HL-60/S4 treated with retinoic acid at 250 ng/mL for 4 days and 3 days (cell line): ENCODE data around the gene SIRPA.
"Not testable (repeated sequence)": the region's sequence is repeated elsewhere in the genome, so short reads cannot be mapped to it uniquely, and the experiment has no call there.

Source experiments
- in situ Hi-C: fragments of 300-500 bp; cut with MboI; formaldehyde crosslinking; loops from 2 replicates; pipeline ENCODE4 v1.7.0; 2022; ENCODE audit warnings: low sequenced_read_pairs

Gene SIRPA

DNA sequence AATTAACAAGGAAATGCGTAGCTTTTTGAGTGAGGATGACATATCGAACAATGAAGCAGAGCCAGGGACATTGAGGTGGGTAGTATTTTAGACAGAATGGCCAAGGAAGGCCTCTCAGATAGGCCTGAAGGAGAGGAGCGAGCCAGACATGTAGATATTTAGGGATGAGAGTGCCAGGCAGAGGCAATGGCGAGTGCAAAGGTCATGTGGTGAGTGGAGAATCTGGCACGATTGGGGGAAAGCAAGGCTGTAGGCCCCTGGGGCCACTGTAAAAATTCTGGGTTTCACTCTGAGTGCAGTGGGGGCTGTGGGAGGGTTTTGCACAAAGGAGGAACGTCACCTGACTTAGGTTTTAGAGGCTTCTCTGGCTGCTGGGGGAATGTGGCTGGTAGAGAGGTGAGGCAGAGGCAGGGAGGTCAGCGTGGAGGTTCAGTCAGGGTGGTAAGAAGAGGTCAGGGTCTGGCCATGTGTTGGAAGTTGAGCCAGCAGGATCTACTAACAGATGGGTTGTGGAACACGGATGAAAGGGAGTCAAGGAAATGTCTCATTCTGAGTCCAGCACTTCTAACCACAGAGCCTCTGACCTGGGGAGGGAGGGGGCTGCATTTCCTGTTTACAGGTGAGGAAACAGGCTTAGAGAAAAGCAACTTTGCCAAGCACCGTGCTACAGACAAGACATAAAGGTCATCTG lies 11.3 kb downstream of the SIRPA start:
- in situ Hi-C loops, result no loop called here

DNA sequence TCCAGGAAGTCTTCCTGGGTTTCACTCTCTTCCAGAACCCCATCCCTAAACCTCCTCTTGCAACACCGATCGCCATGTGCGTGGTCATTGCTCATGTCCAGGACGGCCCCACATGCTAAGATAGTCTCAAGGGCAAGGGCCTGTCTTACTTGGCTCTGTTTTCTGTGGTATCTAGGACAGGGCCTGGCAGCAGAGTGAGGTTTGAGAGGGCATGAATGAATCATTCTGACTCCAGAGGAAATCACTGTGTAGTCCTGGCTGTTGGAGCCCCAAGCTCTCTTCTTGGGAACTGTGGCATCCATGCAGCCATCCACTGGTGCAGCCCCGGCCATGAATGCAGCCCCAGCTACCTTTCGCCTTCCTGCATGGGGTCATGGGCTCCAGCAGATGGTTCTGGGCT lies 12.4 kb downstream of the SIRPA start:
- in situ Hi-C loops, result no loop called here

- in situ Hi-C loops, result no loop called here
Observed at GRCh38 chr20:1908191-1908590, 13.0 kb downstream of the SIRPA start.

- in situ Hi-C loops, result no loop called here
Observed at GRCh38 chr20:1909097-1909496, 13.9 kb downstream of the SIRPA start.

DNA sequence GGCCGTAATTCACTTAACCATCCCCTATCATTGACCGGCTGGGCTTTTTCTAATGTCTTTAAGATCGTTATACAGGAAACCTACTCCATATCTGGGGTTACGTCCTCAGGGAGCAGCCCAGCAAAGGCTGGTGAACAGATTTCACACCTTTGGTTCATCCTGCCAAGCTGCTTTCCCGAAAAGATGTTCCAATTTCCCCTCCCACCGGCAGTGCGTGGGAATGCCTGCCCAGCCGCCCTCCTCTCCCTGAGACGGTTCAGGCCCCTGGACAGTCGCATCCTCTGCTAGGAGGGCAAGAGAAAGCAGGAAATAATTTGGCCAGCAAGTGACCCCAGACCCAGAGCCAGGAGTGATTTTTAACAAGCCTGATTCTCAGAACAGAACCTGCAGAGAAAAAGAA lies 16.3 kb downstream of the SIRPA start:
- in situ Hi-C loops, result no loop called here

GRCh38 chr20:1912053-1912452 lies 16.8 kb downstream of the SIRPA start:
- in situ Hi-C loops, result no loop called here

- in situ Hi-C loops, result no loop called here
Observed at GRCh38 chr20:1912646-1913045, 17.4 kb downstream of the SIRPA start.

- in situ Hi-C loops, result not testable (repeated sequence)
Observed at GRCh38 chr20:1915233-1915632, 20.0 kb downstream of the SIRPA start.

DNA sequence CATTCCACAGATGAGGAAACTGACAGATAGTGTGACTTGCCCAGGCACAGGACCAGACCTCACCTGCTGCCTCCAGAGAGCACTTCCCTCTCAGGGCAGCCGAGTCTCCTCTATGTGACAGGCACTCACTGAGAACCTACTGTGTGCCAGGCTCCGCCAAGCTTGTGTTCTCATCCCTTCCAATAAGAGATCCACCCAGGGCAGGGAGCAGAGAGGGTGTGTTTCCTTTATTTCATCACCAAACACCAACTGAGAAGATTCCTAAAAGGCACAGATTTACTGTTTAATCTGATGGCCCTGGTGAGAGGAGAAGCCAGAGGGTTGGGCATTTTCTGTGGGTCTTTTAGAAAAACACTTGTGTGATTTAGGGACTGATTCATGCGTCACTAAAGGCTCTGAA lies 20.5 kb downstream of the SIRPA start:
- in situ Hi-C loops, result no loop called here

GRCh38 chr20:1917786-1918185 lies 22.6 kb downstream of the SIRPA start:
- in situ Hi-C loops, result no loop called here

DNA sequence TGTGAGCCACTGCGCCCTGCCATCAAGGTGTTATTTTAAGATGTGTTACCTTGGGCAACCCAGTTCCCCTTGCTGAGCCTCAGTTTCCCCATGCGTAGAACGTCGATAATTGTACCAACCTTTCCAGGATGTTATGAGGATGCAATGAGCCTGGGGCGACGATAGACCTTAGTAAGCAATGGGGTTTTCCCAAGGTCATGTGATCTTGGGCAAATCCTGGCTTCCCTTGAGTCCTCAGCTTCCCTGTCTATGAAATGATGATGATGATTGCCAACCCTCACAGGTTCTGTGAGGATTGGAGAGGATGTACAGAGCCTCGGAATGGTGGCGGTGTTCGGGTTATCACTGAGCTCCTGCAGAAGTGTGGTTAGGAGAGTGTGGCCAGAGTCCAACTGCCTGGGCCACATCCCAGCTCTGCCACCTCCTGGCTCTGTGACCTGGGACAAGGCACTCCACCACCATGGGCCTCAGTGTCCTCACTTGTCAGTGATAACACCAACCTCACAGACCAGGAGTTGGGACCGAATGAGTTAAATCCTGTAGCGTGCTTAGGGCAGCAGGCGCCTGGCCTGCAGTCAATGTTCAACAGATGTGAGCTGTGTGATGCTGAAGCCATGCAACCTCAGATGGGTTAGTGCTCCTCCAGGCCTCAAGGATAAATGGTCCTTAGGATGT lies 23.4 kb downstream of the SIRPA start:
- in situ Hi-C loops, result no loop called here

- in situ Hi-C loops, result no loop called here
Observed at GRCh38 chr20:1920252-1920651, 25.0 kb downstream of the SIRPA start.

- in situ Hi-C loops, result no loop called here
Observed at GRCh38 chr20:1920826-1921225, 25.6 kb downstream of the SIRPA start.

DNA sequence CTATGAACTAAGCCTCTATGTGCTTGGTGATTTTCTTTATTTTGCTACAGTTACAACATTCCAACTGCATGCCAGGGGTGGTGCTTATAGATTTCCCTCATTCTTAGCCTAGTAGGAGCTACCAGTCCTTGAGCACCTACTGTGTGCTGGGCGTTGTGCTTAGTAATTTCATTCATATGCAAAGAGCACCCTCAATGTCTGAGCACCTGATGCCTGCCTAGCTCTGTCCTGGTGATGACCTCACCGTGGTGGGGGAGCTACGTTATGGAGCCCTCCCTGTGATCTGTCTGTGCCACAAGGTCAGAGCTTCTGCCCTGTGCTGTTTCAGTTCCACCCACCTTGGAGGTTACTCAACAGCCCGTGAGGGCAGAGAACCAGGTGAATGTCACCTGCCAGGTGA lies 26.8 kb downstream of the SIRPA start:
- in situ Hi-C loops, result not testable (repeated sequence)

DNA sequence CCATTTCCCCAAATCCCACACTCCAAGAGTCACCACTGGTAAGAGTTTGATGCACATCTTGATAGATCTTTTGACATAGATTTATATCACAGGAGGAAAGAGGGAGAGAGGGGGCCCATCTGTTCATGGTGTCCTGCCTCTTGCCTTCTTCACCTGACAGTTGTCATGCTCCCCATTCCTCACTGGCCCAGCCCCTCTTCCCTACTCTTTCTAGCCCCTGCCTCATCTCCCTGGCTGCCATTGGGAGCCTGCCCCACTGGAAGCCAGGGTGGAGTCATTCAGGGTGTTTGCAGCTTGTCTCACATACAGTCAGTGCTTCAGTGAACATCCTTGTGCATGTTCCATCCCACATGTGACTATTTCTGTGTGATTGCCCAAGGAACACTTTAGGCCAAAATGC lies 27.6 kb downstream of the SIRPA start:
- in situ Hi-C loops, result no loop called here

GRCh38 chr20:1924910-1925861 lies 30.0 kb downstream of the SIRPA start:
- in situ Hi-C loops, result no loop called here

DNA sequence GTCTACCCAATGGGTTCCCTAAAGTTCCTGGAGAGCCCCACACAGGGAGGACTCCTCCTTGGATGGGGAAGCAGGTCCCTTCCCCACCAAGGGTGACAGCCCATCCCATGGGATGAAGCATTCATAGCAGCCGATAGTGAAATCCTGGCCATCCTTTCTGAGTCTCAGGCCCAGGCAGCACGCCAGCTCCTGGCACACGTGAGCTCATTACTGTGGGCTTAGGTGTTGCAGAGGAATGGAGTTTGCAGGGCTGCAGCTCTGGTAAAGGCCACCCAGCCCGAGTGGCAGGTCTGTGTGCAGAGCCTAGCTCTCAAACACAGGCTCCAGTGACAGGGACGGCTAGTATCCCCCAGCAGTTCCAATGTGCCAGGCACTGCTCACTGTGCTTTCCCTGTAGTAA lies 31.0 kb downstream of the SIRPA start:
- in situ Hi-C loops, result no loop called here

GRCh38 chr20:1927217-1927616 lies 32.0 kb downstream of the SIRPA start:
- in situ Hi-C loops, result no loop called here

- in situ Hi-C loops, result no loop called here
Observed at GRCh38 chr20:1928154-1928553, 32.9 kb downstream of the SIRPA start.

DNA sequence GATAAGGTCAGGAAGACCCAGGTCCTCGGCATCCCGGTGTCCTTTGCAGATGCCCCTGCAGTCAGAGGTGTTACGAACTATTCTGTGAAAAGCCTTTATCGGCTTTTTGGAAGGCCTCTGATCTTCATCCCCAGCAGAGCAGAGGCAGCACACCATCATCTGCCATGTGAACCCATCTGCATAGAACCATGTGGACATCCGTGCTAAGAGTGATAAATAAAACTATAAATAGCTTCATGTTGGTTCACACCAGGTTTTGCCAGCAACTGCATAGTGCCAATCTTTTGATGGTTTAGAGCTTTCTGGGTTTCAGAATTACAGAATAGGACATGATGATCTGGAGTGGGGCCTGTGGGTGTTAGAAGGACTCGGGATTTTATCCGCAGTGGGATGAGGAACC lies 33.6 kb downstream of the SIRPA start:
- in situ Hi-C loops, result no loop called here

GRCh38 chr20:1929460-1929859 lies 34.3 kb downstream of the SIRPA start:
- in situ Hi-C loops, result no loop called here

- in situ Hi-C loops, result no loop called here
Observed at GRCh38 chr20:1930165-1930564, 35.0 kb downstream of the SIRPA start.
